DOHH2 (cell line): ENCODE results near the gene OR13C8.

ENCODE experiments used
- H3F3A ChIP-seq: fragments of 200-600 bp; sonication (generic), shearing (Covaris generic); 2 replicates; pipeline ENCODE4 v1.6.0; 2016; ENCODE audit warnings: antibody characterized with exemption, mild to moderate bottlenecking; ENCODE audit not compliant: control insufficient read depth, insufficient read depth
- H3K27ac ChIP-seq: fragments of 200-600 bp; sonication (generic); 2 replicates; pipeline ENCODE4 v1.5.1; 2014; ENCODE audit warnings: low read depth, mild to moderate bottlenecking, low read length, moderate library complexity
- H3K27me3 ChIP-seq: fragments of 200-600 bp; sonication (generic); 2 replicates; pipeline ENCODE4 v1.6.1; 2014; ENCODE audit warnings: mild to moderate bottlenecking, low read length, mixed read lengths; ENCODE audit not compliant: control insufficient read depth
- H3K36me3 ChIP-seq: fragments of 200-600 bp; sonication (generic); 2 replicates; pipeline ENCODE4 v1.6.1; 2014; ENCODE audit warnings: mild to moderate bottlenecking, low read length, moderate library complexity, mixed read lengths; ENCODE audit not compliant: control insufficient read depth
- H3K4me1 ChIP-seq: fragments of 200-600 bp; sonication (generic); 2 replicates; pipeline ENCODE4 v1.6.1; 2014; ENCODE audit warnings: mild to moderate bottlenecking, low read length, mixed read lengths; ENCODE audit not compliant: control insufficient read depth
- H3K4me2 ChIP-seq: fragments of 200-600 bp; sonication (generic); 2 replicates; pipeline ENCODE4 v1.6.0; 2014; ENCODE audit warnings: mild to moderate bottlenecking, low read length, moderate library complexity
- H3K4me3 ChIP-seq: fragments of 200-600 bp; sonication (generic); 2 replicates; pipeline ENCODE4 v1.5.1; 2014; ENCODE audit warnings: mild to moderate bottlenecking, low read length, mixed read lengths
- H3K79me2 ChIP-seq: fragments of 200-600 bp; sonication (generic); 2 replicates; pipeline ENCODE4 v1.6.1; 2014; ENCODE audit warnings: mild to moderate bottlenecking, low read length, mixed read lengths; ENCODE audit not compliant: control insufficient read depth
- H3K9me2 ChIP-seq: fragments of 200-600 bp; sonication (generic); replicated peaks from 2 replicates; pipeline ENCODE4 v1.6.1; 2014; ENCODE audit warnings: mild to moderate bottlenecking, low read length, mixed read lengths; ENCODE audit not compliant: control insufficient read depth
- H3K9me3 ChIP-seq: fragments of 200-600 bp; sonication (generic); 2 replicates; pipeline ENCODE4 v1.6.1; 2014; ENCODE audit warnings: antibody characterized with exemption, low read length, mixed read lengths; ENCODE audit not compliant: control insufficient read depth, insufficient read depth
- H4K20me1 ChIP-seq: fragments of 200-600 bp; sonication (generic); 2 replicates; pipeline ENCODE4 v1.6.0; 2014; ENCODE audit warnings: low read depth, mild to moderate bottlenecking, antibody characterized with exemption, low read length, moderate library complexity; ENCODE audit not compliant: control insufficient read depth, insufficient read depth
- CTCF ChIP-seq: fragments of 200-600 bp; sonication (generic); IDR thresholded peaks from one replicate; pipeline ENCODE4 v1.5.1; 2014; ENCODE audit warnings: antibody characterized with exemption, mild to moderate bottlenecking, low read depth, low read length; ENCODE audit not compliant: poor library complexity, severe bottlenecking
- EZH2phosphoT487 ChIP-seq: fragments of 200-600 bp; sonication (generic); IDR thresholded peaks from 2 replicates; pipeline ENCODE4 v1.6.1; 2017; ENCODE audit warnings: borderline replicate concordance, mild to moderate bottlenecking, antibody characterized with exemption, low read length, moderate library complexity, mixed read lengths

The OR13C8 gene

GRCh38 chr9:104575456-104575855, 6.5 kb downstream of the OR13C8 start:
- no peaks in the 10 kb centered on the region for H3K79me2 ChIP-seq
- no peaks in the 10 kb centered on the region for H3K36me3 ChIP-seq
- no peaks in the 10 kb centered on the region for H3K4me1 ChIP-seq
- no peak for TF ChIP-seq CTCF
- no peak for TF ChIP-seq EZH2phosphoT487
- H3K9me3 ChIP-seq = no peaks in the 10 kb centered on the region
- no peak overlapping the region for H3K27ac ChIP-seq
- no peaks in the 10 kb centered on the region for H3F3A ChIP-seq
- no peak overlapping the region for H3K4me2 ChIP-seq
- no peaks in the 10 kb centered on the region for H3K27me3 ChIP-seq
- H3K4me3 ChIP-seq = no peak overlapping the region
- no peaks in the 10 kb centered on the region for H3K9me2 ChIP-seq
- no peaks in the 10 kb centered on the region for H4K20me1 ChIP-seq

- no peaks in the 10 kb centered on the region for H3F3A ChIP-seq
- H3K9me3 ChIP-seq = no peaks in the 10 kb centered on the region
Measured at GRCh38 chr9:104577263-104577662, 8.3 kb downstream of the OR13C8 start.

DNA sequence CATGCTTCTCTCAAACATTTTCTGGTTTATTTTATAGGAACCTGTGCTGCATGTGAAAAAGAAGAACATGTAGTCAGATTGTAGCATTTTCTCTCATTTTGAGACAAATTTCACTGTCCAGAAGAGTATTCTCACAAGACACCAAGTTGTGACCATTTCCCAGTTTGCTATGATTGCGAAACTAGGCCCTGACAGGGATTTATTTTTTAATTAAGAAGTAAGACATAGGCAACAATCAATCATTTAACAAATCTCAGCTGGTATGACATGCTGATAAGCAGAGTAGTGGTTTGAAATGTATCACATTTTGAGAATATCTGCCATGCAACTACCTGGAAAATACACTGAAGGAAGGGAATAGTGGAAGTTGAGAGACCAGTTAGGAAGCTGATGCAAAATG, 11.6 kb downstream of the OR13C8 start:
- no peak overlapping the region for H3K4me3 ChIP-seq

More at GRCh38 chr9:104577263-104577662, 8.3 kb downstream of the OR13C8 start:
- Histone ChIP-seq H3K79me2 (no peaks in the 10 kb centered on the region), H3K9me2 (no peaks in the 10 kb centered on the region), H3K4me3 (no peak overlapping the region), H3K4me2 (no peak overlapping the region), H3K27ac (no peak overlapping the region), H4K20me1 (no peaks in the 10 kb centered on the region), H3K36me3 (no peaks in the 10 kb centered on the region), H3K27me3 (no peaks in the 10 kb centered on the region), H3K4me1 (no peaks in the 10 kb centered on the region)
- TF ChIP-seq EZH2phosphoT487 (no peak), CTCF (no peak)

More for the DNA sequence above, 11.6 kb downstream of the OR13C8 start:
- Histone ChIP-seq H3F3A (no peaks in the 10 kb centered on the region), H3K27me3 (no peaks in the 10 kb centered on the region), H4K20me1 (no peaks in the 10 kb centered on the region), H3K9me3 (no peaks in the 10 kb centered on the region), H3K27ac (no peak overlapping the region), H3K9me2 (no peaks in the 10 kb centered on the region), H3K79me2 (no peaks in the 10 kb centered on the region), H3K4me1 (no peaks in the 10 kb centered on the region), H3K4me2 (no peak overlapping the region), H3K36me3 (no peaks in the 10 kb centered on the region)
- no peak for TF ChIP-seq EZH2phosphoT487
- TF ChIP-seq CTCF = no peak
